Measurements from ENCODE around the gene BBOX1. TPM values are rescaled to one million over a fixed set of nuclear protein-coding genes. Genes with fewer than 3 reads are reported as not detected.

The BBOX1 gene
- total RNA-seq, 1 experiment from 2014 or later: not detected

Other genes starting within 250 kb of the BBOX1 start
- gene FIBIN, start 46.7 kb upstream of the BBOX1 start, total RNA-seq (2014; rRNA removed; shearing (Covaris generic)): 0.05 TPM in 1 of 2 replicates, not detected in the other

Data from M059J (cell line).